Activated CD4-positive, alpha-beta T cell treated with anti-CD3 and anti-CD28 coated beads for 36 hours (primary cell): Measurements from ENCODE around the gene CGB5. TPM values are rescaled to one million over a fixed set of nuclear protein-coding genes. Genes with fewer than 3 reads are reported as not detected.
"Not testable (repeated sequence)": the region's sequence is repeated elsewhere in the genome, so short reads cannot be mapped to it uniquely, and the experiment has no call there.

Experiments
- ATAC-seq: fragments of 200-7000 bp; cut with Tn5 transposase; one replicate; pipeline ENCODE4 v1.10.0; 2021; ENCODE audit warnings: mild to moderate bottlenecking, moderate library complexity
- CTCF ChIA-PET: fragments of 350-600 bp; sonication (Branson Sonifier 250); formaldehyde crosslinking; loops from one replicate; lab custom pipeline; 2021; ENCODE audit warnings: antibody characterized with exemption; lab: Charles Lee
- POLR2A ChIA-PET: fragments of 350-600 bp; sonication (Branson Sonifier 250); formaldehyde crosslinking; loops from one replicate; lab custom pipeline; 2021; ENCODE audit warnings: antibody characterized with exemption, inconsistent platforms; lab: Charles Lee
- DNase-seq: peaks from one replicate; pipeline ENCODE4 v3.0.0-alpha.2; 2020
- H3K27ac Mint-ChIP-seq: one replicate; pipeline ENCODE4 v1.8.0; 2021; ENCODE audit warnings: mixed read lengths
- H3K27me3 Mint-ChIP-seq: one replicate; pipeline ENCODE4 v1.8.0; 2021; ENCODE audit warnings: mixed read lengths
- H3K36me3 Mint-ChIP-seq: one replicate; pipeline ENCODE4 v1.8.0; 2021; ENCODE audit warnings: low read depth, mixed read lengths
- H3K4me1 Mint-ChIP-seq: one replicate; pipeline ENCODE4 v1.8.0; 2021; ENCODE audit warnings: mixed read lengths
- H3K4me3 Mint-ChIP-seq: one replicate; pipeline ENCODE4 v1.8.0; 2021; ENCODE audit warnings: mild to moderate bottlenecking, moderate library complexity, mixed read lengths
- H3K9me3 Mint-ChIP-seq: one replicate; pipeline ENCODE4 v1.8.0; 2021; ENCODE audit warnings: low read depth, mixed read lengths
- intact Hi-C, 2 experiments: fragments of 100-400 bp; cut with DNase I in 1 of 2; cut with micrococcal nuclease in 1 of 2; formaldehyde crosslinking; loops; one replicate each; pipeline versions ENCODE4 v1.14.2 to v1.15.1; 2022 to 2024; cut with DNase I, micrococcal nuclease
- total RNA-seq, 2 experiments: library from RNA; stranded (reverse); gene quantifications; one replicate each; pipeline ENCODE4 v1.2.3, GENCODE V29; 2021

Gene CGB5
- total RNA-seq, 2 experiments from 2014 or later: not detected

DNA sequence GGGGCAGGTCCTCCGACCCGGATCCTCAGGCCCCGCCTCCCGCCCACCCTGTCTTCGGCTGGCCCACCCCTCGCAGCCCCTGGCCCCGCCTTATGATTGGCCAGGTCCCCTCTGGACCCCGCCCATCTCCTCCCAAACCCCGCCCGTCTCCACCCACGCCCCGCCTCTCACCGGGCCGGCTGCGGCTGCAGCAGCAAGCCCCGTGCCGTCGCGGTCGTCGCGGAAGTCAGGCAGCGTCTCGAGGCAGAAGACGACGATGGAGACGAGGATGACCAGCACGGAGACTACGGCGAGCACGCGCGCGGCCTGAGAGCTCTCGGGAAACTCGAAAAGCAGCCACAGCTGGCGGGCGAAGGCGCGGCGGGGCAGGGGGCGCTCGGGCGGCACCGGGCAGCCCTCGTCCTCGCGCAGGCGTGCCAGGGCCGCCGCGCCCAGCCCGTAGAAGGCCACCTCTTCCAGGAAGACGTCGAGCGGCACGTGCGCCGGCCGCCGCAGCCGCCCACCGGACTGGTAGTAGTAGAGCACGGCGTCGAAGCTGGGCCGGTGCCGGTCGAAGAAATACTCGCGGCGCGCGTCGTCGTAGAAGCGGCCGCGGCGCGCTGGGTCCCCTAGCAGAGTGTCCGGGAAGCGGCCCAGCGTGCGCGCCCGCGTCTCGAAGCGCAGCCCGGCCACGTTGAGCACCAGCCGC, 28.4 kb downstream of the CGB5 start:
- peaks cover 58% of the 10 kb centered on the region for H3K27me3 Mint-ChIP-seq
- DNase-seq: peak; percentile 49

DNA sequence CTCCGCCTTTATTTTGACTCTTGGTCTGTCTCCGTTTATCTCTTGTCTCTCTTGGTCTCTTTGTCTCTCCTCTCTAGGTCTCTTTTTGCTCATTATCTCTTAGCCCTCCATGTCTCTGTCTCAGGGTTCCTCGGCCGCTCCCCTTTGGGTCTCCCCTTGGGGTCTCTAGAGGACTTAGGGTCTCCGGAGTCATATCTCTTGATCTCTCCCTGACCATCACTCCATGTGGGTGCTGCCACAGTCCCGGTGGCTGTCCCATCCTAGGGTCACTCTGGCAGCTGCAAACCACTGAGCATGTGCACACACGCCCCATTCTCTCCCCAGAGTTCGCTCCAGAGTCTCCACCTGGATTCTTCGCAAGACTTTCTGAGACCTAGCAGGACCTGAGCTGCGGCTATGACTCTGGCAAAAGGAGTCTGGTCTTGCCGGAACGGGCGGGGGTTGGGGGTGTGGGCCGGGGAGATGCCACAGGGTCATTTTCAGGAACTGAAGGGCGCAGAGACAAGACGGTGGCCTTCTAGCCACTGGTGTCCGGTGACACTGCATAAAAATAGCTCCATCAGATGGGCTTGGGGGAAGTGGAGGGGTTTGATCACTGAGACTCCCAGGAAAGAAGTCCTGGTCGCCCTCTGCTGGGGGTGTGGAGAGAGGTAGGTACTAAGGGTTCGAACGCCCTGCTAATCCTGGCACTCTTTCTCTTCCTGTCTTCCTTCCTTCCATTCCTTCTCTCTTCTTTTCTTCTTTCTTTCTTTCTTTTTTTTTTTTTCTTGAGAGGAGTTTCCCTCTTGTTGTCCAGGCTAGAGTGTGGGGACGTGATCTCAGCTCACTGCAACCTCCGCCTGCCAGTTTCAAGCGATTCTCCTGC, 30.1 kb downstream of the CGB5 start:
- no peak overlapping the region for H3K4me3 Mint-ChIP-seq
- ChIA-PET POLR2A (no interaction called here), CTCF (interaction anchor here (0.6 to 1.4 kb wide), 4 partner anchors 9 to 103 kb away, joined by 3 to 4 read pairs (median 3); no protein-coding TSS in a partner anchor)
- DNase-seq (peak; percentile 49), ATAC-seq (no peak)
- H3K9me3 Mint-ChIP-seq: no peaks in the 10 kb centered on the region
- H3K4me1 Mint-ChIP-seq: peaks cover 7% of the 10 kb centered on the region
- H3K36me3 Mint-ChIP-seq: no peaks in the 10 kb centered on the region
- no peak overlapping the region for H3K27ac Mint-ChIP-seq
- H3K27me3 Mint-ChIP-seq: peaks cover 50% of the 10 kb centered on the region
- intact Hi-C loops: loop anchor here in 1 of 2 experiments (2.0 kb wide), 1 partner anchor 73 kb away; no protein-coding TSS in a partner anchor

More for the DNA sequence above, 28.4 kb downstream of the CGB5 start:
- intact Hi-C loops: no loop called here
- Mint-ChIP-seq H3K36me3 (no peaks in the 10 kb centered on the region), H3K4me3 (no peak overlapping the region), H3K9me3 (no peaks in the 10 kb centered on the region), H3K4me1 (peaks cover 7% of the 10 kb centered on the region), H3K27ac (no peak overlapping the region)
- ATAC-seq: no peak
- ChIA-PET POLR2A (no interaction called here), CTCF (no interaction called here)

DNA sequence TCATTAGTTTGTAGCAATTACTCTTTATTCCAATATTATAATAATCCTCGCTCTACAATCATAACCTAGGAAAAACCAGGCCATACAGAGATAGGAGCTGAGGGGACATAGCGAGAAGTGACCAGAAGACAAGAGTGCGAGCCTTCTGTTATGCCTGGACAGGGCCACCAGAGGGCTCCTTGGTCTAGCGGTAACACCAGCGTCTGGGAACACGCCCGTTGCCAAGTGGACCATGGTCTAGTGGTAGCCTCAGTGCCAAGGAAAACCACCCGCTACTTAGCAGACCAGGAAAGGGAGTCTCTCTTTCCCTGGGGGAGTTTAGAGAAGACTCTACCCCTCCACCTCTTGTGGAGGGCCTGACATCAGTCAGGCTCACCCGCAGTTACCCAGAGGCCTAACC, 31.2 kb downstream of the CGB5 start:
- CTCF ChIA-PET: interaction anchor here (0.7 to 1.4 kb wide), 3 partner anchors 14 to 23 kb away, joined by 3 to 5 read pairs (median 3); partner anchors contain the start of gene CGB7
- intact Hi-C loops: loop anchor here in 1 of 2 experiments (1.0 to 2.0 kb wide), 2 partner anchors 28 to 72 kb away; no protein-coding TSS in a partner anchor
- H3K4me3 Mint-ChIP-seq, H3K4me1 Mint-ChIP-seq, POLR2A ChIA-PET, H3K27ac Mint-ChIP-seq, ATAC-seq, H3K36me3 Mint-ChIP-seq, H3K9me3 Mint-ChIP-seq: not testable (repeated sequence)
- peak; percentile 52 for DNase-seq
- peaks cover 40% of the 10 kb centered on the region for H3K27me3 Mint-ChIP-seq

DNA sequence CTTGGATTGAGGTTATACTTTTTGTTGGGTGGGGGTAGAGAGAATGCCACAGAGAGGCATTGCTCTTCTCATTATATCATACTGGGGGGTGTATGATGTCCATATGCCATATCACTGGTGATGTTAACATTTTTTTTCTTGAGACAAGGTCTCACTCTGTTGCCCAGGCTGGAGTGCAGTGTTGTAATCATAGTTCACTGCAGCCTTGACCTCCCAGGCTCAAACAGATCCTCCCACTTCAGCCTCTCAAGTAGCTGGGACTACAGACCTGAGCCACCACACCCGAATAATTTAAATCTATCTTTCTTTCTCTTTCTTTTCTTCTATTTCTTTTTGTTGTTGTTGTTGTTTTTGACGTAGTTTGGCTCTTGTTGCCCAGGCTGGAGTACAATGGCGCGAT, 36.7 kb downstream of the CGB5 start:
- H3K9me3 Mint-ChIP-seq: no peaks in the 10 kb centered on the region
- no peaks in the 10 kb centered on the region for H3K36me3 Mint-ChIP-seq
- no peak overlapping the region for H3K27ac Mint-ChIP-seq
- peaks cover 7% of the 10 kb centered on the region for H3K4me1 Mint-ChIP-seq
- POLR2A ChIA-PET: no interaction called here
- ATAC-seq: no peak
- intact Hi-C loops: no loop called here
- H3K4me3 Mint-ChIP-seq: no peak overlapping the region
- CTCF ChIA-PET: interaction anchor here (0.6 kb wide), 2 partner anchors 16 to 83 kb away, joined by 3 to 4 read pairs; no protein-coding TSS in a partner anchor
- H3K27me3 Mint-ChIP-seq: peaks cover 7% of the 10 kb centered on the region
- DNase-seq: no peak

DNA sequence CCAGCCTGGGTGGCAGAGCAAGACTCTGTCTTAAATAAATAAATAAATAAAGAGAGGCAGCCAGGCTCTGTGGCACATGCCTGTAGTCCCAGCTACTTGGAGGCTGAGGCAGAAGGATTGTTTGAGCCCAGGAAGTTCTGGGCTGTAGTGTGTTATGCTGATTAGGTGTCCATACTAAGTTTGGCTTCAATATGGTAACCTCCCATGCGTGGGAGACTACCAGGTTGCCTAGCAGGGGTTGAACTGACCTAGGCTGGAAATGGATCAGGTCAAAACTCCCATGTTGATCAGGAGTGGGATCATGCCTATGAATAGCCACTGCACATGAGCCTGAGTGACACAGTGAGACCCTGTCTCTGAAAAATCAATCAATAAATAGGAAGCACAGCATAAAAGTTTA, 37.6 kb downstream of the CGB5 start:
- Mint-ChIP-seq H3K27ac (no peak overlapping the region), H3K4me1 (peaks cover 10% of the 10 kb centered on the region), H3K27me3 (peaks cover 4% of the 10 kb centered on the region), H3K36me3 (peaks cover 6% of the 10 kb centered on the region), H3K4me3 (no peak overlapping the region), H3K9me3 (no peaks in the 10 kb centered on the region)
- DNase-seq (no peak), ATAC-seq (no peak)
- intact Hi-C loops: no loop called here
- ChIA-PET CTCF (interaction anchor here (1.3 kb wide), 1 partner anchor 17 kb away, joined by 4 read pairs; no protein-coding TSS in a partner anchor), POLR2A (no interaction called here)

DNA sequence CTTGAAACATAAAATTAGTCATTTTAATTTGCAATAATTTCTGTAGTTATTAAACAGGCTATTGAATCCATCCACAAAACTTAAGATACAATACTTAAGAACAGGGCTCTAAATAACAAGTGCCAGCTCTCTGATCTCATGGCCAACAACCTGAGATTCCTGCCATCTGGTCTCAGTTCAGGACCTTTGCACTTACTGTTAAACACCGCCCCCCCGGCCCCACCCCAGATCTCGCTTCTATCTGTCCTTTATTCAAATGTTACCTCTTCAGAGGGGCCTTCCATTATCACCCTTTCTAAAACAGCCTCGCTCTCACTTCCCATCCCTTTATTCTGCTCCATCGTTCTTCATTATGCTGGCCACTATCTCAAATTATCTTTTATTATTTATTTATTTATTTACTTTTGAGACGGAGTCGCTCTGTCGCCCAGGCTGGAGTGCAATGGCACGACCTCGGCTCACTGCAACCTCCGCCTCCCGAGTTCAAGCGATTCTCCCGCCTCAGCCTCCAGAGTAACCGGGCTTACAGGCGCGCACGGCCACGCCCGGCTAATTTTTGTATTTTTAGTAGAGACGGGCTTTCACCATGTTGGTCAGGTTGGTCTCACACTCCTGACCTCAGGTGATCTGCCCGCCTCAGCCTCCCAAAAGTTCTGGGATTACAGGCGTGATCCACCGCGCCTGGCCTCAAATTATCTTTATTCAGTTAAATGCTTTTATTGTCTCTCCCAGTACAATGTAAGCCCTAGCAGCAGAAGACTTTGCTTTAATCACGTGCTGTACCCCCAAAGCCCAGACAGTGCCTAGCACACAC, 40.8 kb downstream of the CGB5 start:
- Mint-ChIP-seq H3K9me3 (no peaks in the 10 kb centered on the region), H3K4me3 (peak overlapping the region; percentile 98), H3K36me3 (peaks cover 28% of the 10 kb centered on the region), H3K27ac (peak overlapping the region; percentile 96), H3K4me1 (peaks cover 31% of the 10 kb centered on the region), H3K27me3 (peaks cover 2% of the 10 kb centered on the region)
- ChIA-PET POLR2A (no interaction called here), CTCF (interaction anchor here (0.9 kb wide), 1 partner anchor 289 kb away, joined by 3 read pairs; no protein-coding TSS in a partner anchor)
- intact Hi-C loops: loop anchor here (1.0 to 5.0 kb wide), 14 partner anchors 30 to 1812 kb away; partner anchors contain the start of genes C19orf73 (in 2 of the 2), PPFIA3 (in 2 of the 2), ATF5 (in 1 of the 2) and FLT3LG (in 1 of the 2)
- DNase-seq (no peak), ATAC-seq (no peak)

DNA sequence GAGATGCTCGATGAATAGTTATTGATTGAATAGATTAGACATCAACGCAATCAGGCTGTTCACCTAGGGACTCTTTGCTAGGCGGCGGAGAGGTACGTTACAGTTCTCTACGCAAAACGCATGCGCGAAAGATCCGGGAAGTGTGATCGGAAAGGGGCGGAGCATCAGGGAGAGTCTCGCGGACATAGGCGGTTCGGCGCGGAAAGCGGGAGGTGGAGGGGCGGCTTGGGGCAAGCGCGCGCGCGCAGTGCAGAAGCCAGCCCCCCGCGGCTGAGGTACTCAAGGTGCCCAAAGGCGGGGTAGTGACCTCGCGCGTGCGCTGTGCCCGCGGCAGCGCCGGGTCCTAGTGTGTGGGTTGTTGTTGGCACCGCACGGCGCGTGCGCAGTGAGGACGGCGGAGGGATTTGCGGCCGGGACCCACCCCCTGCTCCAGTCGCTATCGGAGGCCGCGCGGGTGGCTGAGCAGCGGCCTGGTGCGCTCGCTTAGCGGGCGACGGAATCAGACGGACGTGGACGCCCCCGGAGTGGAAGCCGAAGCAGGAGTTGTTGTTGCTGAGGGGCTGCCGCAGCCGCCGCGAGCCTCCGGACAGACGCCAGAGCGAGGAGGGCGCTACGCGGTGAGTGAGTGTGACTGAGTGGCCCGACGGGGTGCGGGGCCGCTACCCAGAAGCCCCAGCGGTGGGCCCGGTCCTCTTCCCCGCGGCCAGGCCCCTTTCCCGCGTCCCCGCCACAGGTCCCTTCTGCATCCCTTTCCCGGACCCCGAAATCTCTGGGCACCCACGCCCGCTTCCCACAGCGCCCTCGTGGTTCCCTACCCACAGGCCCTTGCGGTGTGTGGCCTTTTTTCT, 41.6 kb downstream of the CGB5 start, which contains the start of gene SNRNP70:
Gene SNRNP70 (plus strand): TSS at position 432 of the 848 bp plus-strand sequence. CDS start 964 bp downstream, outside the sequence.
- intact Hi-C loops: loop anchor here (1.0 to 5.0 kb wide), 14 partner anchors 29 to 1813 kb away; partner anchors contain the start of genes C19orf73 (in 2 of the 2), PPFIA3 (in 2 of the 2), ATF5 (in 1 of the 2) and FLT3LG (in 1 of the 2)
- peaks cover 31% of the 10 kb centered on the region for H3K4me1 Mint-ChIP-seq
- peak; percentile 99 for DNase-seq
- peaks cover 35% of the 10 kb centered on the region for H3K36me3 Mint-ChIP-seq
- ChIA-PET POLR2A (no interaction called here), CTCF (interaction anchor here (0.6 to 4.0 kb wide), 2 partner anchors 13 to 61 kb away, joined by 3 to 26 read pairs; no protein-coding TSS in a partner anchor)
- peaks cover 2% of the 10 kb centered on the region for H3K27me3 Mint-ChIP-seq
- peak within 1 kb of the TSS; percentile 96 for H3K27ac Mint-ChIP-seq
- peak within 1 kb of the TSS; percentile 98 for H3K4me3 Mint-ChIP-seq
- ATAC-seq: peak; percentile 99
- H3K9me3 Mint-ChIP-seq: no peaks in the 10 kb centered on the region

DNA sequence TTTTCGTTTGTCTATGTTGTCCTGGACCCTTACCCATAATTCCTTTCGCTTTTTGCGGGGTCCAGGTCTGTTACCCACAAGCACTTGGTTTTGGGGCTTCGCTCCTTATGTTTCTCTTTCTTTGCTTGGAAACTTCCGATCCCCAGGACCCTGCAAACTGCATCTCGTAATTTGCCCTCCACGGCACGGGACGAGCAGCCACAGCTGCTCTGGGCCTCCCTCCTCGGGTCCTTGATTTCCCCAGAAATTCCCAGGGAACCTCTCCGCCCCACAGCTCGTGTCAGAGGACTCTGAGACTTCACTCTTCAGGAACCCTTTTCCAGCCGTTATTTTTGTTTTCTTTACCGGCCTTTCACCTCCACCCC, 42.2 kb downstream of the CGB5 start:
- Mint-ChIP-seq H3K9me3 (no peaks in the 10 kb centered on the region), H3K27me3 (no peaks in the 10 kb centered on the region), H3K36me3 (peaks cover 40% of the 10 kb centered on the region), H3K4me1 (peaks cover 34% of the 10 kb centered on the region), H3K27ac (peak overlapping the region; percentile 96), H3K4me3 (peak overlapping the region; percentile 98)
- ATAC-seq (no peak), DNase-seq (no peak)
- CTCF ChIA-PET: interaction anchor here (0.6 to 4.0 kb wide), 3 partner anchors 13 to 60 kb away, joined by 3 to 26 read pairs (median 3); partner anchors contain the start of gene LIN7B
- POLR2A ChIA-PET: interaction anchor here (1.9 kb wide), 1 partner anchor 42 kb away, joined by 4 read pairs; no protein-coding TSS in a partner anchor
- intact Hi-C loops: loop anchor here (1.0 to 5.0 kb wide), 14 partner anchors 28 to 1814 kb away; partner anchors contain the start of genes C19orf73 (in 2 of the 2), PPFIA3 (in 2 of the 2), ATF5 (in 1 of the 2) and FLT3LG (in 1 of the 2)

DNA sequence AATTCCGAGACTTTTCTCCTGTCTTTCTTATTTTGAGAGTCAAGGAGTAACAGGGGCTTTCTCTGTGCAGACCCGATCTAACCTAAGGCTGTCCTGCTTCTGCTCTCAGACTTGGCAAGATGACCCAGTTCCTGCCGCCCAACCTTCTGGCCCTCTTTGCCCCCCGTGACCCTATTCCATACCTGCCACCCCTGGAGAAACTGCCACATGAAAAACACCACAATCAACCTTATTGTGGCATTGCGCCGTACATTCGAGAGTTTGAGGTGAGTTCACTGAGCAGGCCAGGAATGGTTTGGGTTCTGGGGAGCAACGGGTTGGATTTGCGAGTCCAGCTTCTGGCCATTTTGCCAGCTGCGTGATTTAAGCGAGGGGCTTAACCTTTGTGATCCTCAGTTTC, 42.6 kb downstream of the CGB5 start:
- CTCF ChIA-PET: interaction anchor here (1.2 to 4.0 kb wide), 3 partner anchors 12 to 372 kb away, joined by 3 to 26 read pairs (median 3); partner anchors contain the start of gene LIN7B

More for the DNA sequence above, 42.6 kb downstream of the CGB5 start:
- H3K4me1 Mint-ChIP-seq: peaks cover 36% of the 10 kb centered on the region
- no peaks in the 10 kb centered on the region for H3K27me3 Mint-ChIP-seq
- peak overlapping the region; percentile 96 for H3K27ac Mint-ChIP-seq
- no peaks in the 10 kb centered on the region for H3K9me3 Mint-ChIP-seq
- ATAC-seq (no peak), DNase-seq (no peak)
- POLR2A ChIA-PET: interaction anchor here (1.9 kb wide), 1 partner anchor 42 kb away, joined by 4 read pairs; no protein-coding TSS in a partner anchor
- H3K4me3 Mint-ChIP-seq: peak overlapping the region; percentile 98
- H3K36me3 Mint-ChIP-seq: peaks cover 43% of the 10 kb centered on the region
- intact Hi-C loops: loop anchor here in 1 of 2 experiments (5.0 kb wide), 1 partner anchor 1814 kb away; the partner anchor contains the start of gene INAFM1
